Endothelial cell of umbilical vein (primary cell): ENCODE results near the gene BARX1. TPM values are rescaled to one million over a fixed set of nuclear protein-coding genes. Genes with fewer than 3 reads are reported as not detected.

ENCODE experiments used
- BruUV-seq: library from RNA; stranded (reverse); fragments of 400-500 nt; replicated peaks from 2 replicates; lab custom pipeline; 2021; lab: Mats Ljungman, UMichigan
- CTCF ChIA-PET: fragments of 300-600, 350-600 bp; sonication (Branson Sonifier 250); formaldehyde crosslinking; loops from one replicate; lab custom pipeline; 2021; ENCODE audit warnings: antibody characterized with exemption, inconsistent platforms; lab: Charles Lee
- POLR2A ChIA-PET: fragments of 300-600, 350-600 bp; sonication (Branson Sonifier 250); formaldehyde crosslinking; loops from one replicate; lab custom pipeline; 2021; ENCODE audit warnings: antibody characterized with exemption, inconsistent platforms; lab: Charles Lee
- DNase-seq: peaks from one replicate; pipeline ENCODE4 v3.0.0-alpha.2; 2011; ENCODE audit warnings: low read depth, low spot score
- FAIRE-seq: peaks from 2 replicates; lab custom pipeline; 2011; peaks lifted over from hg19 to GRCh38; lab: Jason Lieb, UNC
- H2AFZ ChIP-seq: 2 replicates; pipeline ENCODE4 v1.6.0; 2012; ENCODE audit warnings: low read depth, low read length, control low read depth, inconsistent platforms
- H3K27ac ChIP-seq: 2 replicates; pipeline ENCODE4 v1.5.1; 2011; ENCODE audit warnings: low read depth, mild to moderate bottlenecking, control low read depth, low read length, moderate library complexity; ENCODE audit not compliant: insufficient read depth
- H3K27me3 ChIP-seq, 2 experiments: 2 replicates each; pipeline versions ENCODE4 v1.6.0 to v1.6.1; 2011; ENCODE audit warnings: low read length in 2 of 2, mixed read lengths in 1 of 2; ENCODE audit not compliant: control insufficient read depth in 2 of 2, insufficient read depth in 2 of 2
- H3K36me3 ChIP-seq, 2 experiments: 2 replicates in 1 of 2; 3 replicates in 1 of 2; pipeline ENCODE4 v1.5.1; 2011; ENCODE audit warnings: low read length in 2 of 2, mild to moderate bottlenecking in 1 of 2, moderate library complexity in 1 of 2; ENCODE audit not compliant: control insufficient read depth in 2 of 2, insufficient read depth in 2 of 2; ENCODE audit errors: extremely low read depth in 1 of 2
- H3K4me1 ChIP-seq: 3 replicates; pipeline ENCODE4 v1.5.1; 2011; ENCODE audit warnings: mild to moderate bottlenecking, low read length; ENCODE audit not compliant: control insufficient read depth, insufficient read depth; ENCODE audit errors: extremely low read depth
- H3K4me2 ChIP-seq: 2 replicates; pipeline ENCODE4 v1.6.1; 2011; ENCODE audit warnings: low read length, control low read depth, mixed read lengths; ENCODE audit not compliant: insufficient read depth
- H3K4me3 ChIP-seq, 3 experiments: fragments of 200-600 bp in 1 of 3; sonication (generic), shearing (Covaris generic) in 1 of 3; replicated peaks in 1 of 3; 2 replicates each; pipeline ENCODE4 v1.5.1; 2011 to 2016; ENCODE audit warnings: control low read depth in 3 of 3, low read length in 3 of 3, mild to moderate bottlenecking in 2 of 3, inconsistent platforms in 1 of 3, low read depth in 1 of 3, moderate library complexity in 1 of 3; ENCODE audit not compliant: insufficient read depth in 1 of 3
- H3K79me2 ChIP-seq: 2 replicates; pipeline ENCODE4 v1.6.0; 2012; ENCODE audit warnings: low read length, inconsistent platforms; ENCODE audit not compliant: control insufficient read depth, insufficient read depth
- H3K9ac ChIP-seq: replicated peaks from 2 replicates; pipeline ENCODE3; 2011; ENCODE audit warnings: low read length, control low read depth; ENCODE audit not compliant: insufficient read depth; ENCODE audit errors: extremely low read depth
- H3K9me1 ChIP-seq: replicated peaks from 3 replicates; pipeline ENCODE4 v1.6.0; 2011; ENCODE audit warnings: mild to moderate bottlenecking, low read length; ENCODE audit not compliant: control insufficient read depth, insufficient read depth; ENCODE audit errors: extremely low read depth
- H3K9me3 ChIP-seq: replicated peaks from 2 replicates; pipeline ENCODE4 v1.5.1; 2012; ENCODE audit warnings: low read length, inconsistent platforms; ENCODE audit not compliant: control insufficient read depth, insufficient read depth
- H4K20me1 ChIP-seq: replicated peaks from 2 replicates; pipeline ENCODE3; 2011; ENCODE audit warnings: mild to moderate bottlenecking, low read length; ENCODE audit not compliant: control insufficient read depth, insufficient read depth; ENCODE audit errors: extremely low read depth
- CTCF ChIP-seq, 2 donors: IDR thresholded peaks; 1 replicate in 1 of 2; 2 replicates in 1 of 2; pipeline ENCODE4 v1.5.1; 2011; ENCODE audit warnings: low read length in 2 of 2, mild to moderate bottlenecking in 2 of 2, moderate library complexity in 2 of 2, control low read depth in 1 of 2, inconsistent platforms in 1 of 2, low read depth in 1 of 2; ENCODE audit not compliant: insufficient read depth in 1 of 2; ENCODE audit errors: extremely low read depth in 1 of 2
- EZH2 ChIP-seq: IDR thresholded peaks from 2 replicates; pipeline ENCODE4 v1.6.1; 2012; ENCODE audit warnings: borderline replicate concordance, low read depth, mild to moderate bottlenecking, moderate library complexity, low read length, inconsistent platforms; ENCODE audit not compliant: severe bottlenecking
- FOS ChIP-seq: IDR thresholded peaks from 2 replicates; pipeline ENCODE4 v1.6.1; 2011; ENCODE audit warnings: mild to moderate bottlenecking, low read length, moderate library complexity, borderline replicate concordance; ENCODE audit not compliant: insufficient read depth
- GATA2 ChIP-seq: IDR thresholded peaks from 2 replicates; pipeline ENCODE4 v1.7.0; 2011; ENCODE audit warnings: low read depth, mild to moderate bottlenecking, moderate library complexity, mixed read lengths, low read length; ENCODE audit not compliant: insufficient read length, insufficient read depth
- JUN ChIP-seq: IDR thresholded peaks from 2 replicates; pipeline ENCODE4 v1.6.1; 2011; ENCODE audit warnings: borderline replicate concordance, low read depth; ENCODE audit not compliant: insufficient read length, insufficient read depth
- MAX ChIP-seq: IDR thresholded peaks from 2 replicates; pipeline ENCODE4 v1.6.1; 2011; ENCODE audit not compliant: insufficient read depth, insufficient read length
- MYC ChIP-seq: IDR thresholded peaks from one replicate; pipeline ENCODE4 v1.6.1; 2011; ENCODE audit warnings: mild to moderate bottlenecking, low read depth, low read length
- POLR2A ChIP-seq: IDR thresholded peaks from 2 replicates; pipeline ENCODE4 v1.6.1; 2012; ENCODE audit warnings: low read depth, mild to moderate bottlenecking, control low read depth, low read length
- POLR2AphosphoS5 ChIP-seq: IDR thresholded peaks from 2 replicates; pipeline ENCODE4 v1.6.1; 2012; ENCODE audit warnings: low read depth, mild to moderate bottlenecking, control low read depth, low read length, moderate library complexity; ENCODE audit not compliant: insufficient read depth
- dilution Hi-C: fragments of 300-500 bp; cut with MboI; formaldehyde crosslinking; loops from one replicate; pipeline ENCODE4 v1.15.0; 2019; ENCODE audit warnings: low sequenced_read_pairs; ENCODE audit not compliant: extremely low pct_ligation_motif_present
- intact Hi-C: fragments of 100-400 bp; cut with micrococcal nuclease; formaldehyde crosslinking; loops from one replicate; pipeline ENCODE4 v1.10.0; 2022
- polyA plus RNA-seq, 4 experiments: library from polyadenylated mRNA; depleted of rRNA in 3 of 4; stranded (reverse) in 3 of 4; unstranded in 1 of 4; fragments of >200 nt; gene quantifications; 2 replicates each; pipeline versions ENCODE4 v1.2.1 to v1.2.3, GENCODE V29; 2011 to 2012; ENCODE audit warnings: missing spikeins in 1 of 4
- total RNA-seq: library from RNA; stranded (reverse); gene quantifications from 2 replicates; pipeline ENCODE4 v1.2.3, GENCODE V29; 2021

BARX1 gene
- total and polyA plus RNA-seq, 2 donors (not counting 3 experiments of a cell fraction or from before 2014, with no cell fraction given): not detected

DNA sequence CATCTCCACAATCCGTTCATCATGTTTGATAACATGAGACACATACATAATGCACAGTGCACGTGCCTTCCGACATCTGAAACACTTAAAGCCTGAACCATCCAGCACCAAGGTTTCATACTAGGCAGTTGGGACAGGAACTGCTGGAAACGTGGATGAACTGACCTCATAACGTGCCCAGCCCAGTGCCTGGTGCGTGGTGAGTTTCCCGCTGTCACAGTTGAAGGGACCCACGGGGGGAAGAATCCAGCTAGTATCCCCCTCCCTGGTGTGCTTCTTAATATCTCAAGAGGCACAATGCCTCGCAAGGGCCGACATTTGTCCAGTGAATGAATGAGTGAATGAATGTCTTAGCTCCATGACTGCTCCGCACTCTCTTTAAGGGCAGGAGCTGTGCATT, 23.2 kb downstream of the BARX1 start:
- Histone ChIP-seq H4K20me1 (no peaks in the 10 kb centered on the region), H3K36me3 (no peaks in the 10 kb centered on the region), H2AFZ (no peak overlapping the region), H3K9me1 (no peaks in the 10 kb centered on the region), H3K4me1 (no peaks in the 10 kb centered on the region), H3K4me2 (no peak overlapping the region), H3K9me3 (no peaks in the 10 kb centered on the region), H3K27ac (no peak overlapping the region), H3K9ac (no peak overlapping the region), H3K79me2 (no peaks in the 10 kb centered on the region), H3K27me3 (peaks cover 5% of the 10 kb centered on the region in 2 experiments), H3K4me3 (no peak overlapping the region)
- DNase-seq: no peak
- no TSS peak for BruUV-seq
- dilution Hi-C loops (no loop called here), intact Hi-C loops (no loop called here)
- TF ChIP-seq EZH2 (no peak), POLR2A (no peak), JUN (no peak), FOS (no peak), MYC (no peak), CTCF (IDR thresholded peaks at IDR 0.05; ENCODE audit: extremely low read depth in 1 of 2, insufficient read depth in 1 of 2, low read depth in 1 of 2, low read length in 2 of 2) (no peak), MAX (no peak), GATA2 (no peak), POLR2AphosphoS5 (no peak)
- POLR2A ChIA-PET: no interaction called here
- no peak for FAIRE-seq
- CTCF ChIA-PET: no interaction called here
